Body of pancreas (tissue), 4 donors: ENCODE data around the gene FYB1.

Source experiments
- POLR2A ChIP-seq, 3 donors: fragments of 450-650 bp; IDR thresholded peaks; one replicate each; pipeline ENCODE4 v1.6.1; 2016; ENCODE audit warnings: antibody characterized with exemption in 3 of 3, mild to moderate bottlenecking in 2 of 3
- TF ChIP-seq, protein P1 (sequence below), 7 experiments: fragments of 450-650 bp in 4 of 7; fragments of 200-600 bp in 3 of 7; sonication (generic) in 3 of 7; IDR thresholded peaks; one replicate each; pipeline ENCODE4 v1.5.1; 2016 to 2019; ENCODE audit warnings: antibody characterized with exemption in 7 of 7

DNA sequence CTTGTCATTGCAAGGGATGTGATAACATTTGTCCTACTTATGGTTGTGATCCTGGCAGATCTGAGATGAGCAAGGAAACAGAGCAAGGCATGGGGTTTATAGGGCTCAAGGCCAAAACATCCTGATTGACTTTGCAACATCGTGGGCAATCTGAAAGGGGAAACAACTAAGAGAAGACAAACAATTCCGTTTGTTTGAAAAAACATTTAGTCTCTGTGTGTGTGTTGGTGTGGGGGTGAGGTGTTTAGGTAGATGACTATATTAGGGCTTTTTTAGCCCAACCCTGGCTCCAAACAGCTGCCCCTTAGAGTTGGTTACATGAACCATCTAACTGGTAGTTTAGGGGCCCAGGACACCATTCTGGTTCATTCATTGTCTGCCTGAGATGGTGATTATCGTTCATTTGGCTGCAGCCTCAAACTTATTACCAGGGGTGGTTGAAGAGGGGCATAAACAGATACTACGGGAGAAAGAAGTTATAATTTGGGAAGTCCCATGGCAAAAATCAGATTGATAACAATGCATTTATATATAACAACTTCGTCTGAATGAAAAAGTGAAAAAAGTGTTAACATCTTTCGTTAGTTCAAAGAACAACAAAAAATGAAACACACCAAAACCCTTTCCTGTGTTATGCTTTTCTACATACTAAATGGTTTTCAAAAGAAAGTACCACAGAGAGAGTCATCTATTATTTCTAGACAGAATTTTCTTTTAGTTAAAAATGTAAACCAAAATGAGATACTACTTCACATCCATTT is 5.7 kb downstream of the FYB1 start:
- TF ChIP-seq, protein P1, sequence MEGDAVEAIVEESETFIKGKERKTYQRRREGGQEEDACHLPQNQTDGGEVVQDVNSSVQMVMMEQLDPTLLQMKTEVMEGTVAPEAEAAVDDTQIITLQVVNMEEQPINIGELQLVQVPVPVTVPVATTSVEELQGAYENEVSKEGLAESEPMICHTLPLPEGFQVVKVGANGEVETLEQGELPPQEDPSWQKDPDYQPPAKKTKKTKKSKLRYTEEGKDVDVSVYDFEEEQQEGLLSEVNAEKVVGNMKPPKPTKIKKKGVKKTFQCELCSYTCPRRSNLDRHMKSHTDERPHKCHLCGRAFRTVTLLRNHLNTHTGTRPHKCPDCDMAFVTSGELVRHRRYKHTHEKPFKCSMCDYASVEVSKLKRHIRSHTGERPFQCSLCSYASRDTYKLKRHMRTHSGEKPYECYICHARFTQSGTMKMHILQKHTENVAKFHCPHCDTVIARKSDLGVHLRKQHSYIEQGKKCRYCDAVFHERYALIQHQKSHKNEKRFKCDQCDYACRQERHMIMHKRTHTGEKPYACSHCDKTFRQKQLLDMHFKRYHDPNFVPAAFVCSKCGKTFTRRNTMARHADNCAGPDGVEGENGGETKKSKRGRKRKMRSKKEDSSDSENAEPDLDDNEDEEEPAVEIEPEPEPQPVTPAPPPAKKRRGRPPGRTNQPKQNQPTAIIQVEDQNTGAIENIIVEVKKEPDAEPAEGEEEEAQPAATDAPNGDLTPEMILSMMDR (IDR thresholded peaks at IDR 0.05) = no peak
- no peak for TF ChIP-seq POLR2A (IDR thresholded peaks at IDR 0.05)
